A549 treated with CORT108297 at 1 μM for 4 hours (cell line): ENCODE data around the gene UQCRHL. TPM values are rescaled to one million over a fixed set of nuclear protein-coding genes. Genes with fewer than 3 reads are reported as not detected.

ENCODE experiments used
- total RNA-seq: library from RNA; stranded (reverse); fragments of 200-300 nt; extraction: Qiagen RNA extraction; gene quantifications from 5 replicates; pipeline ENCODE4 v1.2.3, GENCODE V29; 2022

The UQCRHL gene
- 6.5 to 8.6 TPM (median 7.0 TPM) in 5 replicates for total RNA-seq

DNA sequence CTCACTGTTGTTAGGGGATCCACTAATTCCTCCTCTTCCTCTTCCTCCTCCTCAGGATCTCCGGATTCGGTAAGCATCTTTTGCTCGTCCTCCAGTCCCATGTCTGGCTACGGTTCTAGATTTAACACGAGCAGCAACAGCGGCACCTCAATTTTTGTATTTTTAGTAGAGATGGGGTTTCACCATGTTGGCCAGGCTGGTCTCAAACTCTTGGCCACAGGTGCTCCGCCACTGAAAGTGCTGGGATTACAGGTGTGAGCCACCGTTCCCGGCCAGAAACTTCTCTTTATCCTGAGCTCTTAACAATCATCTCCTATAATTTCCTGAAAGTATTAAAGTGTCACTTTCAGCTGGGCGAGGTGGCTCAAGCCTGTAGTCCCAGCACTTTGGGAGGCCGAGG is at the start of gene UQCRHL:
UQCRHL (minus strand) TSS at position 101 of the 400 bp plus-strand sequence; CDS start at position 101, 0 bp downstream.

DNA sequence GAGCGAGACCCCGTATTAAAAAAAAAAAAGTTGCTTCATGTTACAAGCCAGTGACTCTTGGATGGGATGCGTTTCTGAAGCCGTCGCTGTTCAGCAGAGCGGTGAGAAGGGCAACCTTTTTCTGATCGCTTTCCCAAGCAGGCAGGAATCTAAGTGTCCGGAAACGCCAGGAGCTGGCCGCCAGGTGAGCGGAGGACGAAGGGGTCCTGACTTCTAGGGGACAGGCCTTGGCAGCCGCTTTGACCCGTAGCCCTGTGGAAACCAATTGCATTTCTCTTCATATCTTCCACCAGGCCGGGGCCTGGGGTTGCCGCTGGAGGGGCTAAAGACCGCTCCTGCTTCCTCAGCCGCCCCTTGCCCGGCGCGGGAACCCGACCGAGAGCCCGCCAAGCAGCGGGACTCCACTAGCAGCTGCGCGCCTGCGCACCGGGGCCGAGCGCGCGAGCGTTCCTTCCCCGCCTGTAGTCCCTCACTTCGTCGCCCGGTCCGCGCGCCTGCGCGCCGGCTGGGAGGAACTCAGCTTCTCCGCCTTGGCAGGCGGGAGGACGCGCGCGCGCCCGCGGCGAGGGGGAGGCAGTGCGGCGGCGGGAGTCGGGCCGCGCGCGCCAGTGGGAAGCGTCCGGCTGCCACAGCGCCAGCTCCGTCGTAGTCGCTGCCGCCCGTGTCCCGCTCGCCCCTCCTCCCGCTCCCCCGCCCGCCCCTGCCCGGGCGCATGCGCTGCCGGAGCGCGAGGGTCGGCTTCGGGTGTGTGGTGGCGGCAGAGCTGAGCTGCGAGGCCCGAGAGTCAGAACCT is 39.8 kb upstream of the UQCRHL start, which contains the start of gene SPEN:
SPEN (plus strand) TSS at position 608 of the 793 bp plus-strand sequence. CDS start 361 bp downstream, outside the sequence.

DNA sequence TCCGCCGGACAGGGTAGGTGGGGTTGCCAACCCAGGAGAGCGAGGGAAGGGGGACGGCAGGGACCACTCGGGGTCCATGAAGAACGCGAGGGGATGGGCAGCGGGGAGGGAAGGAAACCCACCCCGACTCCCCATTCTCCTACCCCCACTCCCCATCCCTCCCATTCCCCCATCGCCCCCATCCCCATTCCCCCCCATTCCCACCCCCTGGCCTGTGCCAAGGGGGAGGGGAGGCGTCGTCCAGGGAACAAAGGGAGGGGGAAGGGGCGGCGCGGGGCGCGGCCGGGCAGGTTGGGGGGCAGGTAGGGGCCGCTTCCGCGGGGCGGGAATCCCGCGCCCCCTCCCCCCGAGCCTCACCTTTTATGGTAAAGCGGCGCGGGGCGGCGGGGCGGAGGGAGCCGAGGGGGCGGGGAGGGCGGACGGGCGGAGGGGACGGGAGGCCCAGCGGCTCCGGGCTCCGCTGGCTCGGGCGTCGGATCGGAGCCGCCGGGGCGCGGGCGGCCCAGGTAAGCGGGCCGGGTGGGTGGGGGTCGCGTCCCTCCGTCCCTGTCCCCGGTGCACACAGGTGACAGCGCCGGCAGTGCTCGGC is 49.0 kb downstream of the UQCRHL start, which contains the start of gene FBLIM1:
FBLIM1 (plus strand) TSS at position 453 of the 589 bp plus-strand sequence. CDS start 6,189 bp downstream, outside the sequence.

Other genes with a start within 250 kb of the UQCRHL start
- 5.4 to 9.3 TPM (median 7.3 TPM) in 5 replicates for gene AGMAT, start 222.6 kb downstream of the UQCRHL start, total RNA-seq
- 8.0 to 9.9 TPM (median 8.8 TPM) in 5 replicates for gene DDI2, start 190.2 kb downstream of the UQCRHL start, total RNA-seq
- 21.3 to 30.8 TPM (median 28.2 TPM) in 5 replicates for gene PLEKHM2, start 123.3 kb downstream of the UQCRHL start, total RNA-seq
- 0.15 to 0.35 TPM (median 0.31 TPM) in 5 replicates for gene SLC25A34, start 71.4 kb downstream of the UQCRHL start, total RNA-seq
- not detected in 5 replicates for gene TMEM82, start 65.2 kb downstream of the UQCRHL start, total RNA-seq
- gene FBLIM1, start 48.9 kb downstream of the UQCRHL start, total RNA-seq: 19.7 to 33.3 TPM (median 27.3 TPM) in 5 replicates
- gene SPEN, start 40.1 kb upstream of the UQCRHL start, total RNA-seq: 37.1 to 43.0 TPM (median 40.2 TPM) in 5 replicates
- gene ZBTB17, start 168.5 kb upstream of the UQCRHL start, total RNA-seq: 9.4 to 14.5 TPM (median 13.5 TPM) in 5 replicates
- gene SRARP, start 196.6 kb upstream of the UQCRHL start, total RNA-seq: 0.02 TPM in 1 of 5 replicates, not detected in the others
- 0.07 TPM in 1 of 5 replicates, not detected in the others for gene HSPB7, start 210.4 kb upstream of the UQCRHL start, total RNA-seq
- gene CLCNKA, start 214.4 kb upstream of the UQCRHL start, total RNA-seq: 0.06 to 0.09 TPM in 2 of 5 replicates, not detected in the others
- gene CLCNKB, start 236.1 kb upstream of the UQCRHL start, total RNA-seq: 0.06 to 0.09 TPM (median 0.08 TPM) in 4 of 5 replicates, not detected in the other